CD1c-positive myeloid dendritic cell (primary cell): ENCODE measurements around the gene EHHADH.

ENCODE experiments used
- DNase-seq: peaks from one replicate; pipeline ENCODE4 v3.0.0-alpha.2; 2016; ENCODE audit errors: extremely low spot score

The EHHADH gene

GRCh38 chr3:185145511-185145910 is 108.3 kb downstream of the EHHADH start:
- DNase-seq = no peak

DNA sequence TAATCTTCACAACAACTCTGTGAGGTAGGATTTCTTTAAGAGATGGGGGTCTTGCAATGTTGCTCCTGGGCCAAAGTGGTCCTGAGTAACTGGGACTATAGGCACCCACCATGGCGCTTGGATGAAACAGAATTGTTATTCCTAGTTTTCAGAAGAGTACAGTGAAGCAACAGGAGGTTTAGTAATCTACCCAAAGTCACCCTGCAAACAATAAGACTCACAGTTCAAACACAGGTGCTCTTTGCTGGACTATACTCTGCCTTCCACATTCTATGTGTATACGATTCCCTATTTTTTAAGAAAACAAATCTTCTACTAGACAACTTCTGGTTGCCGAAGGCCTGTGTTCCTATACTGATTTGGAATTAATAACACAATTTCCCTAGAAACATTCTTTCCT is 109.1 kb downstream of the EHHADH start:
- no peak for DNase-seq
